Measurements from ENCODE around the gene TMEM132D. TPM values are rescaled to one million over a fixed set of nuclear protein-coding genes. Genes with fewer than 3 reads are reported as not detected.
"Not testable (repeated sequence)": the region's sequence is repeated elsewhere in the genome, so short reads cannot be mapped to it uniquely, and the experiment has no call there.

The TMEM132D gene
- not detected for total RNA-seq
- long read RNA-seq, partial matches to known transcripts, result 0 of 1 reads
- long read RNA-seq, other reads (novel, unspliced or antisense), result 1 of 1 reads

GRCh38 chr12:129903956-129904829 is at the start of gene TMEM132D:
TSS of gene TMEM132D (minus strand) at chr12:129904025.
- no peak for DNase-seq
- ATAC-seq, result no peak
- intact Hi-C loops (cut with micrococcal nuclease), result no loop called here

DNA sequence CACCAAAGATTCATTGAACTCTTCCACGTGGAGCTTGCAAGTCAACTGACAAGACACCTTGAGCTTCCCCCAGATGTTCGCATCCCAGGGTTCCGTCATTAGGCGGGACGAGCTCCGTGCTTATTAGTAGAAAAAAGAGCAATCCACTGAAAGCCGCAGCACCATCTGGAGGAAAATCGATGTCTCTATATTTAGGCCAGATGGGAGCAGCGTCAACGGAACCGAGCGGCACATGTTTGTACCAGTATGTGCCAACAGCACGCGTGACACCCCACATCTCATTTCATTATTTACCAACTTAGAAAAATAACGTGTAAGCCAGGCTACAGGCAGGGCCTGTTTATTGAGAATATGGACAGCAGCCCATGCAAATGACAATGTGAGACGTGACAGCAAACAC is 45.8 kb upstream of the TMEM132D start:
- intact Hi-C loops (cut with micrococcal nuclease), result no loop called here
- DNase-seq (no peak), ATAC-seq (no peak)

- DNase-seq, result no peak
- intact Hi-C loops (cut with micrococcal nuclease), result no loop called here
- ATAC-seq, result no peak
Measured at GRCh38 chr12:129941618-129942017, 37.8 kb upstream of the TMEM132D start.

GRCh38 chr12:129938089-129938488 is 34.3 kb upstream of the TMEM132D start:
- ATAC-seq (no peak), DNase-seq (no peak)
- intact Hi-C loops (cut with micrococcal nuclease), result no loop called here

DNA sequence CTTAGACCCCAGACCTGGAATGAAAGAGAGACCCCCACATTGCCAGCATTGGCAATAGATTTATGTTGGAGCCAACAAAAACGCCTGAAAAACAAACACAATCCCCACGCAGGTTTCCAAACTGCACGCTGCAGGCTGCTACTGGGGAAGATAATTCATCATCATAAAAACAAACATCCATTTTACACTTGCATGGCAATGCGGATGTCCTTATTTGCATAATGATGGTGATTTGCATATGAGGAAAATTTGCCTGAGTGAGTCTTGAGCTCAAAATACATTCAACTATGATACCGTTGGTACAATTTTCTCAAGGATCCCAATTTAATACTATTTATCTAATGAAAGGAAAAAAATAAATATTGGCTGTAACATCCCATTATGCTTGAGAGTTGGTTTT is 33.6 kb upstream of the TMEM132D start:
- ATAC-seq (no peak), DNase-seq (no peak)
- intact Hi-C loops (cut with micrococcal nuclease), result no loop called here

GRCh38 chr12:129928643-129929042 is 24.8 kb upstream of the TMEM132D start:
- no peak for ATAC-seq
- no peak for DNase-seq
- intact Hi-C loops (cut with micrococcal nuclease), result no loop called here

GRCh38 chr12:129927316-129927900 is 23.6 kb upstream of the TMEM132D start:
- intact Hi-C loops (cut with micrococcal nuclease), result no loop called here
- no peak for DNase-seq

GRCh38 chr12:129911428-129912049 is 7.7 kb upstream of the TMEM132D start:
- intact Hi-C loops (cut with micrococcal nuclease), result no loop called here
- ATAC-seq (peak; percentile 71), DNase-seq (peak; percentile 49)

More at GRCh38 chr12:129927316-129927900, 23.6 kb upstream of the TMEM132D start:
- ATAC-seq, result no peak

DNA sequence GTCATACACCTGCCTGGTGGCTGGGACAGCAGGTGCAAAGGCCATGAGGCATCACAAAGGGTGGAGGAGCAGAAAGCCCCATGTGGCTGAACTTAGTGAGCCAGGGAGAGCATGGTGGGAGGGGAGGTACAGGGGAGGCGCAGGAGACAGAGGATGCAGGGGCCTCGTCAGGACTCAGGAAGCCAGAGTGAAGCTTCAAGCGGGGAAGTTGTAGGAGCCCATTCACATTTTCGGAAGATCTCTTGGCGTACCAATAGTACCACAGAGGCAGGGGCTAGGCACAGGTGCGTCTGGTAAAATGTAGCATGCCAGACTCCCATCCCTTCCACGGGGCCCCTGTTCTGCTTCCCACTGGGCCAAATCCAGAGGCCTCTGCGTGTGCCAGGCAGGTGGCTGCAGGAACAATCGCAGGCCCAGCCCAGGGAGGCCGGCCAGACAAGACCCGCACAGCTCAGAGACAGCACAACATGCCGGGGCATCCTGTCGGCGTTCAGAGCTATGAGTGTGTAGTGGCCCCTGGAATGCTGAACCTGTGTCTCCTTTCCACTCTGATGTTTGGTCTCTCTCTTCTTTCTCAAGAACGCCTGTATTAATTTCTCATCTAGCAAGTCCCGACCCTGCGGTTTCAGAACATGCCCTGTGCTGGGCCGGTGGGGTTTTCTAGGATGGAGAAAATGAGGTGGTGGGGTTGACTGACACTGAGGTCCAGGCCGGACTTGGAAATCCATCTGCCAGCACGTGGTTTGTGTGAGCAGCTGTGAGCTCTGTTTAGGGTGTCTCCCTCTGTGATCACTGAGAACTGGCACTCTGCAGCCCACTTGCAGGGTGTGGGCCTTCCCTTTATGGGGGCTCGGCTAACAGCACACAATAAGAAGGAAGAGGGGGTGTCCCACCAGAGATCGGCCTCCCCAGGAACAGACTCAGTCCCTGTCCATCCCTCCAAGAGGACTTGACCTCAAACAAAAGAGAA is 5.5 kb upstream of the TMEM132D start:
- DNase-seq, result no peak
- intact Hi-C loops (cut with micrococcal nuclease), result no loop called here
- ATAC-seq, result no peak

GRCh38 chr12:129903092-129903945 is 506 bp downstream of the TMEM132D start:
- DNase-seq (no peak), ATAC-seq (no peak)
- intact Hi-C loops (cut with micrococcal nuclease), result no loop called here

DNA sequence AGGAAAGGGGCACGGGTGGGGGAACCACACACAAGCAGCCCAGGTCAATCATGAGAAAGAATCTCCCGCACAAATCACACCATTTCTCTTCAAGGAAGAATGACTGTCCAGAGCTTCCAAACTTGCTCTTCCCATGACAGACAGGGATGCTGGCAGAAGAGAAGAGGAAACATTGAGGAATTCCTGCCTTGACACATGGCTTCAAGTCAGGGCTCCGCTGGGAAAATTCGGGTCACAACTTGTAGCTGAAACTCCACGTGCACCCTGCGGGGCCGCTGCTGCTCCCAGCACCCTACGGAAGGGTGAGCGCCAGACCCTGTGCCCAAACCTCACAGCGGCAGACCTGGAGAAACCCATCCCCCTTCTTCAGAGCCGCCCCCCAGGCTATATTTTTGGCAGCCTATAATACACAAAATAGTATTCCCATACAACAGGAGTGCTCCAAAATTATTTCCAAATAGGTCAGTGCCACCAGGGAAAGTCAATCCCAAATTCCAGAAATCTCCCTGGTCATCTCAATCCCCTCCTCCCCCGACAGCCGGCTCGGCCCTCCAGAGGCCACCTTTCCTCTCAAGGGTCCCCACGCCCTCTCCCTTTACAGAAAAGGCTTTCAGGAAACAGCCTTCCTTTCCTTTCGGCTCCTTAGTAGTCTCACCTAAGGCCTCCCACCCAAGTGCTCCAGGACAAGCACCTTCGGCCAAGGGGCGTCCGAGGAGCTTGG is 1.3 kb downstream of the TMEM132D start:
- DNase-seq (no peak), ATAC-seq (no peak)
- intact Hi-C loops (cut with micrococcal nuclease), result no loop called here

GRCh38 chr12:129901254-129901653 is 2.6 kb downstream of the TMEM132D start:
- intact Hi-C loops (cut with micrococcal nuclease), result no loop called here
- ATAC-seq (no peak), DNase-seq (no peak)

DNA sequence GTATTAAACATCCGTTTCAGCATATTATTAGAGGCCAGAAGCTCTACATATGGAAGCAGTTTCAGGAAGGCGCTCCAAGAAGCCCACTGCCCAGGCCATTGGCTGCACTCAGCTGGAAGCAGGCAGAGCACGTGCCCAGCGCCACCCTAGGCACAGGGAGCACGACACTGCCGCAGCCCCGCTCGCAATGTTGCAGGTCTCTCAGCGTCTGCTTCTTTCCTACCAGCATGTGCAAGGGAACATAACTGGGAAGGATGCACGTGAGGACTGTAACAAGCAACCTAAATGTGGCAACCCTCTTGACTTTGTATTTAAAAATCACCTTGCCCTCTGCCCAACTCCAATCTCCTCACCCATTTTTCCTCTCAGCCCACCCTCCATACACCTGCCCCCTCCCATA is 3.5 kb downstream of the TMEM132D start:
- intact Hi-C loops (cut with micrococcal nuclease), result no loop called here
- no peak for ATAC-seq
- DNase-seq, result no peak

- DNase-seq; ATAC-seq; intact Hi-C loops (cut with micrococcal nuclease): not testable (repeated sequence)
Measured at GRCh38 chr12:129899045-129899444, 4.8 kb downstream of the TMEM132D start.

DNA sequence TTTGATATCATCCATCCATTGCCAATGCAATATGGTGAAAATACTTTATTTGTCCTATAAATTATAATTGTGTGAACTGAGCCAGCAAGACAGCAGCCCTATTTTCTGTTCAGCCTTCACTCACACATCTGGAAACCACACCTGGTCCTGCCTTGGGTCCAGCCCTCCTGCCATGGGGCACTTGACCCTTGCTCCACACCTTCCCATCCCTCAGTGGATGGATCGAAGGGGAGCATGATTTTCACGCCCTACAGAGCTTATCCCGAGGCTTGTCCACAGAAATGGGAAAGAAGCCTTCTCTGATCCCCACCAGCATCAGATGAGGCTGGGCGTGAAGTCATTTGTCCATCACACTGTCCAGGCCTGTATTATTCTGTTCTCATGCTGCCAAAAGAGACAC is 10.1 kb downstream of the TMEM132D start:
- DNase-seq (no peak), ATAC-seq (no peak)
- intact Hi-C loops (cut with micrococcal nuclease), result no loop called here

DNA sequence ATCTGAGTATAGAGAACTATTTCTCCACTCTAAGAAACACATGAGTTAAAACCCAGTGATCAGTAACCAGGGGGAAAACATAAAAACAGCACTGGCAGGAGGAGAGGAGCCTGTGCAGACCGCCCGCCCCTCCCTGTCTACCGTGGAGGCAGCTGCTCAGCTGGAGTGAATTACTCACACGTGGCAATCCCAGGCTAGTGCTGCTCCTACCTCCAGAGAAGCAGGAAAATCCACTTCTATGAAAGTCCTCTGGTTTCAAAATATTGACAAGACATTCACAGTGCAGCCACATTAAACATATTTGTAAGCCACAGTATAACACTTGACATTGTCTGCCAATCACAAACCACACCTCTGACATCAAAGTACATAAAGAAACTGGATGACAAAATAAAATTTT is 16.7 kb downstream of the TMEM132D start:
- ATAC-seq, result no peak
- DNase-seq, result no peak
- intact Hi-C loops (cut with micrococcal nuclease), result no loop called here

DNA sequence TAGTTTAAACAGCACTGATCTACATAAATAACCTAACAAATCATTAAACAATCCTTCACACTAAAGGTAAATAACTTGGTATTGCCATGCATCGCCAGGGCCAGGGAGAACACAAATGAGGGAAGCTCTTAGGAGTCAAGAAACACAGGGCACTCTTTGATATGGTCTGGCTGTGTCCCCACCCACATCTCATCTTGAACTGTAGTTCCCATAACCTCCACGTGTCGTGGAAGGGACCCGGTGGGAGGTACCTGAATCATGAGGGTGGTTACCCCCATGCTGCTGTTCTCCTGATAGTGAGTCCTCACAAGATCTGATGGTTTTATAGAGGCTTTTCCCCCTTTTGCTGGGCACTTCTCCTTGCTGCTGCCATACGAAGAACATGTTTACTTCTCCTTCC is 17.3 kb downstream of the TMEM132D start:
- no peak for DNase-seq
- no peak for ATAC-seq
- intact Hi-C loops (cut with micrococcal nuclease), result no loop called here

- ATAC-seq (no peak), DNase-seq (no peak)
- intact Hi-C loops (cut with micrococcal nuclease), result no loop called here
Measured at GRCh38 chr12:129885287-129885686, 18.5 kb downstream of the TMEM132D start.
